ENCODE measurements around the gene IL25. TPM values are rescaled to one million over a fixed set of nuclear protein-coding genes. Genes with fewer than 3 reads are reported as not detected.

Gene IL25
- polyA plus RNA-seq, 3 donors: not detected

GRCh38 chr14:23335623-23336022 is 37.0 kb upstream of the IL25 start:
- Histone ChIP-seq H3K9me3 (replicated peaks in 1 of 2; ENCODE audit: control insufficient read depth in 1 of 2, insufficient read depth in 1 of 2, low read length in 2 of 2) (peaks cover 3 to 8% of the 10 kb centered on the region in 2 donors), H2AFZ (ENCODE audit: insufficient read depth, low read depth, low read length, poor library complexity, severe bottlenecking) (no peak overlapping the region), H3K9ac (ENCODE audit: insufficient read depth, low read length, poor library complexity, severe bottlenecking) (no peak overlapping the region), H3K27me3 (ENCODE audit: control insufficient read depth in 2 of 2, insufficient read depth in 2 of 2, low read length in 2 of 2) (no peaks in the 10 kb centered on the region), H3K79me2 (ENCODE audit: insufficient read depth, low read length) (no peaks in the 10 kb centered on the region), H3K4me1 (ENCODE audit: control insufficient read depth in 1 of 2, insufficient read depth in 2 of 2, low read length in 2 of 2) (no peaks in the 10 kb centered on the region), H4K20me1 (ENCODE audit: insufficient read depth, low read length) (no peaks in the 10 kb centered on the region), H3K4me3 (replicated peaks in 1 of 3; ENCODE audit: low read depth in 2 of 3, low read length in 3 of 3) (no peak overlapping the region), H3K4me2 (replicated peaks; ENCODE audit: extremely low read depth, low read length, poor library complexity, severe bottlenecking) (no peak overlapping the region), H3K36me3 (replicated peaks in 1 of 2; ENCODE audit: control insufficient read depth in 1 of 2, insufficient read depth in 2 of 2, low read length in 2 of 2) (no peaks in the 10 kb centered on the region), H3K27ac (ENCODE audit: low read depth in 1 of 2, low read length in 2 of 2) (no peak overlapping the region)
- TF ChIP-seq, protein P1, sequence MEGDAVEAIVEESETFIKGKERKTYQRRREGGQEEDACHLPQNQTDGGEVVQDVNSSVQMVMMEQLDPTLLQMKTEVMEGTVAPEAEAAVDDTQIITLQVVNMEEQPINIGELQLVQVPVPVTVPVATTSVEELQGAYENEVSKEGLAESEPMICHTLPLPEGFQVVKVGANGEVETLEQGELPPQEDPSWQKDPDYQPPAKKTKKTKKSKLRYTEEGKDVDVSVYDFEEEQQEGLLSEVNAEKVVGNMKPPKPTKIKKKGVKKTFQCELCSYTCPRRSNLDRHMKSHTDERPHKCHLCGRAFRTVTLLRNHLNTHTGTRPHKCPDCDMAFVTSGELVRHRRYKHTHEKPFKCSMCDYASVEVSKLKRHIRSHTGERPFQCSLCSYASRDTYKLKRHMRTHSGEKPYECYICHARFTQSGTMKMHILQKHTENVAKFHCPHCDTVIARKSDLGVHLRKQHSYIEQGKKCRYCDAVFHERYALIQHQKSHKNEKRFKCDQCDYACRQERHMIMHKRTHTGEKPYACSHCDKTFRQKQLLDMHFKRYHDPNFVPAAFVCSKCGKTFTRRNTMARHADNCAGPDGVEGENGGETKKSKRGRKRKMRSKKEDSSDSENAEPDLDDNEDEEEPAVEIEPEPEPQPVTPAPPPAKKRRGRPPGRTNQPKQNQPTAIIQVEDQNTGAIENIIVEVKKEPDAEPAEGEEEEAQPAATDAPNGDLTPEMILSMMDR (IDR thresholded peaks at IDR 0.05): no peak
- intact Hi-C loops (cut with micrococcal nuclease): loop anchor here in 1 of 2 donors (10.0 kb wide), 1 partner anchor 71 kb away; no protein-coding TSS in a partner anchor
- Mint-ChIP-seq H3K9me3 (peaks cover 5 to 15% (median 9%) of the 10 kb centered on the region in 7 donors), H3K4me1 (no peaks in the 10 kb centered on the region), H3K4me3 (no peak overlapping the region), H3K27ac (no peak overlapping the region), H3K36me3 (no peaks in the 10 kb centered on the region), H3K27me3 (ENCODE audit: low read depth in 3 of 3) (peaks cover 4 to 11% (median 10%) of the 10 kb centered on the region in 3 donors)
- no peak for DNase-seq
- 88% methylated on average over 2 of the region's 5 CpGs for WGBS (ENCODE audit: insufficient coverage)

DNA sequence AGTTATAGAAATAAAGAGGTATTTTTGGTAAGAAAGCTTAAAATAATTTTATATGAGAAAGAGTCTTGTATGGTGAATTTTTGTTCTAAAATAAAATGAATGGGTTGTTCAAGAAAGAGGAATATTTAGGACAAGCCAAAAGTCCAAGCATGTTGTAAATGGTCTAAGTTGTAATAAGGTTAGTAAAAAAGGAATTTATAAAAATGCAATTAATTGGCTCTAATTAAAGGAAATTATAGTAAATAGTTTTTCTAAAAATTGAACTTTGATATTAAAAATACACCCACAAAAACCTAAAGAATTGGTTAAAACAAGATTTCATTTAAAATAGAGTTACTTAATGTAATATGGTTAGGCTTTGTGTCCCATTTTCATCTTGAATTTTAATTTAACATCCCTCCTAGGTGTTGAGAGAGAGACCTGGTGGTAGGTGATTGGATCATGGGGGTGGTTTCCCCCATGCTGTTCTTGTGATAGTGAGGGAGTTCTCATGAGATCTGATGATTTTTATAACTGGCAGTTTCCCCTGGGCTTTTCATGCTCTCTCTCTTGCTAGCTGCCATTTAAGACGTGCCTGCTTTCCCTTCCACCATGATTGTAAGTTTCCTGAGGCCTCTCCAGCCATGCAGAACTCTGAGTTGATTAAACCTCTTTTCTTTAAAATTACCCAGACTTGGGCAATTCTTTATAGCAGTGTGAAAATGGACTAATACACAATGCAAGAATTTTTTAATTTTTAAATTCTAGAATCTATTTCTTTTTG is 32.9 kb upstream of the IL25 start:
- intact Hi-C loops (cut with micrococcal nuclease): loop anchor here in 1 of 2 donors (10.0 kb wide), 1 partner anchor 75 kb away; no protein-coding TSS in a partner anchor
- Histone ChIP-seq H3K4me1 (ENCODE audit: control insufficient read depth in 1 of 2, insufficient read depth in 2 of 2, low read length in 2 of 2) (no peaks in the 10 kb centered on the region), H3K4me3 (replicated peaks in 1 of 3; ENCODE audit: low read depth in 2 of 3, low read length in 3 of 3) (no peak overlapping the region), H3K9me3 (replicated peaks in 1 of 2; ENCODE audit: control insufficient read depth in 1 of 2, insufficient read depth in 1 of 2, low read length in 2 of 2) (peaks cover 3 to 8% of the 10 kb centered on the region in 2 donors), H3K79me2 (ENCODE audit: insufficient read depth, low read length) (no peaks in the 10 kb centered on the region), H3K27me3 (ENCODE audit: control insufficient read depth in 2 of 2, insufficient read depth in 2 of 2, low read length in 2 of 2) (no peaks in the 10 kb centered on the region), H3K4me2 (replicated peaks; ENCODE audit: extremely low read depth, low read length, poor library complexity, severe bottlenecking) (no peak overlapping the region), H2AFZ (ENCODE audit: insufficient read depth, low read depth, low read length, poor library complexity, severe bottlenecking) (no peak overlapping the region), H3K36me3 (replicated peaks in 1 of 2; ENCODE audit: control insufficient read depth in 1 of 2, insufficient read depth in 2 of 2, low read length in 2 of 2) (no peaks in the 10 kb centered on the region), H3K27ac (ENCODE audit: low read depth in 1 of 2, low read length in 2 of 2) (no peak overlapping the region), H4K20me1 (ENCODE audit: insufficient read depth, low read length) (no peaks in the 10 kb centered on the region), H3K9ac (ENCODE audit: insufficient read depth, low read length, poor library complexity, severe bottlenecking) (no peak overlapping the region)
- H3K4me1 Mint-ChIP-seq: no peaks in the 10 kb centered on the region
- TF ChIP-seq, protein P1 (IDR thresholded peaks at IDR 0.05): no peak
- peaks cover 5 to 16% (median 9%) of the 10 kb centered on the region in 7 donors for H3K9me3 Mint-ChIP-seq
- H3K36me3 Mint-ChIP-seq: no peaks in the 10 kb centered on the region
- WGBS (ENCODE audit: insufficient coverage): no CpG with 5 or more reads among the region's 1 CpG
- peaks cover 4 to 14% (median 13%) of the 10 kb centered on the region in 3 donors for H3K27me3 Mint-ChIP-seq (ENCODE audit: low read depth in 3 of 3)
- no peak for DNase-seq
- H3K27ac Mint-ChIP-seq: no peak overlapping the region
- H3K4me3 Mint-ChIP-seq: no peak overlapping the region
